GM23338 (cell line): ENCODE data around the gene DIO3. TPM values are rescaled to one million over a fixed set of nuclear protein-coding genes. Genes with fewer than 3 reads are reported as not detected.

Experiments
- ATAC-seq: fragments of 200-7000 bp; cut with Tn5 transposase; 3 replicates; pipeline ENCODE4 v1.9.1; 2020
- DNase-seq: peaks from one replicate; pipeline ENCODE4 v3.0.0-alpha.2; 2015; ENCODE audit warnings: low spot score
- H2AFZ ChIP-seq: fragments of 200-600 bp; sonication (generic); 2 replicates; pipeline ENCODE4 v1.8.0; 2016; ENCODE audit warnings: antibody characterized with exemption, mild to moderate bottlenecking, moderate library complexity
- H3F3A ChIP-seq: fragments of 200-600 bp; sonication (generic); replicated peaks from 2 replicates; pipeline ENCODE4 v1.8.0; 2017; ENCODE audit warnings: antibody characterized with exemption, mixed run types, low read depth
- H3K27ac ChIP-seq: fragments of 200-600 bp; sonication (generic); 2 replicates; pipeline ENCODE4 v1.6.1; 2016; ENCODE audit warnings: low read depth
- H3K27me3 ChIP-seq: fragments of 200-600 bp; sonication (generic); 2 replicates; pipeline ENCODE4 v1.8.0; 2016; ENCODE audit warnings: mild to moderate bottlenecking, mixed run types, moderate library complexity; ENCODE audit not compliant: insufficient read depth
- H3K36me3 ChIP-seq: fragments of 200-600 bp; sonication (generic); 2 replicates; pipeline ENCODE4 v1.8.0; 2016; ENCODE audit warnings: mild to moderate bottlenecking; ENCODE audit not compliant: insufficient read depth
- H3K4me1 ChIP-seq: fragments of 200-600 bp; sonication (generic); 2 replicates; pipeline ENCODE4 v1.8.0; 2016; ENCODE audit warnings: mild to moderate bottlenecking, moderate library complexity; ENCODE audit not compliant: insufficient read depth
- H3K4me2 ChIP-seq: fragments of 200-600 bp; sonication (generic); 2 replicates; pipeline ENCODE4 v1.7.1; 2017; ENCODE audit warnings: mixed run types
- H3K4me3 ChIP-seq: fragments of 200-600 bp; sonication (generic); 2 replicates; pipeline ENCODE4 v1.6.1; 2016; ENCODE audit warnings: mixed run types
- H3K79me2 ChIP-seq: fragments of 200-600 bp; sonication (generic); replicated peaks from 2 replicates; pipeline ENCODE4 v1.8.0; 2017; ENCODE audit warnings: mild to moderate bottlenecking; ENCODE audit not compliant: insufficient read depth
- H3K9me2 ChIP-seq: fragments of 200-600 bp; sonication (generic); 2 replicates; pipeline ENCODE4 v1.8.0; 2017; ENCODE audit not compliant: insufficient read depth
- H4K20me1 ChIP-seq: fragments of 200-600 bp; sonication (generic); replicated peaks from 2 replicates; pipeline ENCODE4 v1.8.0; 2017; ENCODE audit warnings: mild to moderate bottlenecking; ENCODE audit not compliant: insufficient read depth
- H3K27ac Mint-ChIP-seq: 2 replicates; pipeline ENCODE4 v1.8.0; 2020; ENCODE audit warnings: inconsistent platforms, mild to moderate bottlenecking, moderate library complexity, mixed read lengths
- H3K27me3 Mint-ChIP-seq: 3 replicates; pipeline ENCODE4 v1.8.0; 2022; ENCODE audit warnings: low read depth, mild to moderate bottlenecking, moderate library complexity, mixed read lengths, inconsistent platforms; ENCODE audit not compliant: insufficient read depth, poor library complexity
- H3K36me3 Mint-ChIP-seq: 3 replicates; pipeline ENCODE4 v1.8.0; 2021; ENCODE audit warnings: low read depth, mild to moderate bottlenecking, inconsistent platforms, moderate library complexity, mixed read lengths
- H3K4me1 Mint-ChIP-seq: 3 replicates; pipeline ENCODE4 v1.8.0; 2020; ENCODE audit warnings: mild to moderate bottlenecking, inconsistent platforms, mixed read lengths
- H3K4me3 Mint-ChIP-seq: 3 replicates; pipeline ENCODE4 v1.8.0; 2021; ENCODE audit warnings: moderate library complexity, mild to moderate bottlenecking, inconsistent platforms, mixed read lengths
- H3K9me3 Mint-ChIP-seq: 3 replicates; pipeline ENCODE4 v1.8.0; 2020; ENCODE audit warnings: moderate library complexity, mild to moderate bottlenecking, inconsistent platforms, mixed read lengths
- CTCF ChIP-seq, 2 experiments: fragments of 200-600 bp in 1 of 2; sonication (generic) in 1 of 2; conservative IDR thresholded peaks; 2 replicates each; pipeline versions ENCODE4 v1.5.1 to v1.6.1; 2016 to 2017; ENCODE audit warnings: antibody characterized with exemption in 2 of 2, low read depth in 2 of 2, mild to moderate bottlenecking in 2 of 2, moderate library complexity in 1 of 2
- EZH2 ChIP-seq: fragments of 200-600 bp; sonication (generic); IDR thresholded peaks from one replicate; pipeline ENCODE4 v1.8.0; 2017; ENCODE audit warnings: antibody characterized with exemption, mild to moderate bottlenecking, low read depth; ENCODE audit not compliant: unreplicated experiment
- ZNF114 ChIP-seq: fragments of 250-450 bp; sonication (Bioruptor Pico); IDR thresholded peaks from 2 replicates; pipeline ENCODE4 v1.5.0; 2020; ENCODE audit warnings: mild to moderate bottlenecking, moderate library complexity
- ZNF462 ChIP-seq: fragments of 250-450 bp; sonication (Bioruptor Pico); IDR thresholded peaks from 2 replicates; pipeline ENCODE4 v1.5.0; 2020; ENCODE audit warnings: mild to moderate bottlenecking, moderate library complexity
- polyA plus RNA-seq: library from polyadenylated mRNA; unstranded; fragments of >200 nt; fragmentation: Nextera tagmentation; extraction: Ambion mirVana; gene quantifications from 2 replicates; pipeline ENCODE4 v1.2.1, GENCODE V29; 2016
- total RNA-seq: library from RNA; depleted of rRNA; stranded (reverse); fragments of >200 nt; shearing (Covaris generic); gene quantifications from 2 replicates; pipeline ENCODE4 v1.2.3, GENCODE V29; 2014

Gene DIO3
- total and polyA plus RNA-seq, 2 experiments from 2014 or later = 0.10 to 0.28 TPM

GRCh38 chr14:101586531-101587430, 25.5 kb downstream of the DIO3 start (continued):
- TF ChIP-seq EZH2 = no peak
- no peak for TF ChIP-seq ZNF462
- TF ChIP-seq CTCF (conservative IDR thresholded peaks at IDR 0.05; ENCODE audit: low read depth in 2 of 2) = no peak

- Mint-ChIP-seq H3K36me3 (no peaks in the 10 kb centered on the region), H3K4me3 (no peak overlapping the region), H3K9me3 (no peaks in the 10 kb centered on the region), H3K27ac (no peak overlapping the region), H3K27me3 (peaks cover 4% of the 10 kb centered on the region), H3K4me1 (no peaks in the 10 kb centered on the region; the same call in 2 of the 3 replicates)
- Histone ChIP-seq H4K20me1 (no peaks in the 10 kb centered on the region), H3K79me2 (no peaks in the 10 kb centered on the region), H3K27ac (no peak overlapping the region), H3F3A (no peaks in the 10 kb centered on the region), H3K4me1 (no peaks in the 10 kb centered on the region), H3K27me3 (no peaks in the 10 kb centered on the region), H3K4me2 (no peak overlapping the region), H2AFZ (no peak overlapping the region), H3K4me3 (no peak overlapping the region), H3K9me2 (no peaks in the 10 kb centered on the region), H3K36me3 (no peaks in the 10 kb centered on the region)
- ATAC-seq (no peak), DNase-seq (no peak)
- TF ChIP-seq ZNF114 (CRISPR knock-in tag) (no peak), ZNF462 (no peak)
Observed at GRCh38 chr14:101587441-101587911, 26.2 kb downstream of the DIO3 start.
